Psoas muscle (tissue), 8 donors: ENCODE measurements around the gene FASTKD1. TPM values are rescaled to one million over a fixed set of nuclear protein-coding genes. Genes with fewer than 3 reads are reported as not detected.

Source experiments
- ATAC-seq, 4 donors: fragments of 200-7000 bp; cut with Tn5 transposase; one replicate each; pipeline ENCODE4 v1.9.1; 2020; ENCODE audit warnings: moderate library complexity in 3 of 4, mild to moderate bottlenecking in 2 of 4
- DNase-seq, 2 donors: peaks; one replicate each; pipeline ENCODE4 v3.0.0-alpha.2; 2020
- H3K27ac ChIP-seq: fragments of 200-600 bp; one replicate; pipeline ENCODE4 v1.8.0; 2022
- H3K27me3 ChIP-seq, 3 donors: fragments of 200-600 bp in 1 of 3; one replicate each; pipeline versions ENCODE4 v1.6.1 to v1.8.0; 2013 to 2022; ENCODE audit warnings: low read length in 2 of 3, mild to moderate bottlenecking in 2 of 3, moderate library complexity in 1 of 3; ENCODE audit not compliant: insufficient read depth in 3 of 3
- H3K36me3 ChIP-seq, 2 donors: fragments of 200-600 bp in 1 of 2; one replicate each; pipeline versions ENCODE4 v1.6.1 to v1.8.0; 2013 to 2022; ENCODE audit warnings: low read depth in 1 of 2, mild to moderate bottlenecking in 1 of 2, moderate library complexity in 1 of 2; ENCODE audit not compliant: insufficient read depth in 1 of 2
- H3K4me1 ChIP-seq: fragments of 200-600 bp; one replicate; pipeline ENCODE4 v1.8.0; 2022
- H3K4me3 ChIP-seq: fragments of 200-600 bp; one replicate; pipeline ENCODE4 v1.8.0; 2022; ENCODE audit warnings: mild to moderate bottlenecking
- H3K9me3 ChIP-seq: fragments of 200-600 bp; one replicate; pipeline ENCODE4 v1.8.0; 2022
- WGBS, 3 donors: extraction: QIAGEN DNeasy Blood & Tissue Kit; methylation state at CpG; one replicate each; pipeline versions ENCODE4 v1.1.6 to v1.1.7; 2013; 5-methylcytosine and 5-hydroxymethylcytosine counted together
- intact Hi-C, 2 donors: fragments of 100-400 bp; cut with DNase I; formaldehyde crosslinking; loops; one replicate each; pipeline versions ENCODE4 v1.11.0 to v1.14.2; 2022
- polyA plus RNA-seq, 3 donors: library from polyadenylated mRNA; stranded (reverse); fragments of 200-250 nt; gene quantifications; one replicate each; pipeline ENCODE4 v1.2.3, GENCODE V29; 2013
- total RNA-seq, 4 donors: library from RNA; stranded (reverse); fragmentation: NEBNext Ultra II Directional in 2 of 4; extraction: Animal tissue kit (Norgen Biotek cat#: 25700) in 2 of 4; gene quantifications; one replicate each; pipeline versions ENCODE4 v1.2.1 to v1.2.4, GENCODE V29; 2021 to 2023
- TF ChIP-seq, protein P1 (sequence below): fragments of 200-600 bp; IDR thresholded peaks from one replicate; pipeline ENCODE4 v1.8.0; 2022; ENCODE audit warnings: antibody characterized with exemption
- donor health status: healthy with polysubstance abuse.
- donor health status: DM: no; HTN: no; CAD: no; lungs with moderate emphysema.
- donor health status: Bipolar disorder and iron deficiency.
- donor health status: healthy.
- donor health status: DM: yes; HTN: yes; CAD: no.
- donor health status: DM: no; HTN: no; CAD: no.
- donor health status: DM: no; HTN: no; CAD: no.
- donor health status: DM: yes; HTN: yes; CAD: no.

Gene FASTKD1
- total and polyA plus RNA-seq, 7 donors, result 12.9 to 53.1 (median 28.5) TPM

- Histone ChIP-seq H3K4me3 (peak overlapping the region; percentile 78), H3K27ac (peak overlapping the region; percentile 87), H3K9me3 (no peaks in the 10 kb centered on the region), H3K4me1 (peaks cover 6% of the 10 kb centered on the region), H3K36me3 (peaks cover 0 to 7% of the 10 kb centered on the region in 2 donors), H3K27me3 (no peaks in the 10 kb centered on the region)
- 28 to 40% (median 33%) methylated on average over 8 of the region's 8 CpGs for WGBS, 3 donors
- DNase-seq (no peak), ATAC-seq (peak in 1 of 4 donors; percentile 10)
- intact Hi-C loops, result no loop called here
- TF ChIP-seq, protein P1, sequence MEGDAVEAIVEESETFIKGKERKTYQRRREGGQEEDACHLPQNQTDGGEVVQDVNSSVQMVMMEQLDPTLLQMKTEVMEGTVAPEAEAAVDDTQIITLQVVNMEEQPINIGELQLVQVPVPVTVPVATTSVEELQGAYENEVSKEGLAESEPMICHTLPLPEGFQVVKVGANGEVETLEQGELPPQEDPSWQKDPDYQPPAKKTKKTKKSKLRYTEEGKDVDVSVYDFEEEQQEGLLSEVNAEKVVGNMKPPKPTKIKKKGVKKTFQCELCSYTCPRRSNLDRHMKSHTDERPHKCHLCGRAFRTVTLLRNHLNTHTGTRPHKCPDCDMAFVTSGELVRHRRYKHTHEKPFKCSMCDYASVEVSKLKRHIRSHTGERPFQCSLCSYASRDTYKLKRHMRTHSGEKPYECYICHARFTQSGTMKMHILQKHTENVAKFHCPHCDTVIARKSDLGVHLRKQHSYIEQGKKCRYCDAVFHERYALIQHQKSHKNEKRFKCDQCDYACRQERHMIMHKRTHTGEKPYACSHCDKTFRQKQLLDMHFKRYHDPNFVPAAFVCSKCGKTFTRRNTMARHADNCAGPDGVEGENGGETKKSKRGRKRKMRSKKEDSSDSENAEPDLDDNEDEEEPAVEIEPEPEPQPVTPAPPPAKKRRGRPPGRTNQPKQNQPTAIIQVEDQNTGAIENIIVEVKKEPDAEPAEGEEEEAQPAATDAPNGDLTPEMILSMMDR, result no peak
Measured at GRCh38 chr2:169509955-169510354, 63.7 kb downstream of the FASTKD1 start.

DNA sequence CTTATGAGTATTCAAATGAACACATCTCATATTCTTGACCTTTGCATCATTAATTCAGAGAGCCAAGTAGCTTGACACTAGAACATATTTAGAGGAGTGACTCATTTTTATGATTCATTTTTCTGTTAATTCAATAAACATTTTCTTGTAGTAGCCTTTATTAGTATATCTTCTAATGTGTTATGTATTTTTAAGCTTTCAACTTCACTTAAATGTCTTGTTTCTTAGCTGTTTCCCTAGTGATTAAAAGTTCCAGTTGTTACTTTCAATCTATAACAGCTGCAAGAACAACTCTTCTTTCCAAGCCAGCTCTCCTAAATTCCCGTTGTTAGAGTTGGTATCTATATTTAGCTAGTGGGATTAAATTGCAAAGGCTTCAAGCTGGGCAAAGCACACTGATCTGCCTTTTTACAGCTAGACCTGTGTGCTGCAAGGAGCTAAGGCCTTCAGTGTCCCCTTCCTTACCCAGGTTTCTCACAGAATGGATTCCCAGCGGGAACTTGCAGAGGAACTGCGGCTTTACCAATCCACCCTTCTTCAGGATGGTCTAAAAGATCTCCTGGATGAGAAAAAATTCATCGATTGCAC lies 64.3 kb downstream of the FASTKD1 start, which contains the start of gene KLHL41:
Gene KLHL41, plus strand, starts transcription at position 405 of the 588 bp plus-strand sequence. Its CDS starts 77 bp downstream, at position 482.
- WGBS, 3 donors, result 21 to 30% (median 25%) methylated on average over 4 of the region's 4 CpGs
- intact Hi-C loops, result no loop called here
- DNase-seq, result no peak
- no peaks in the 10 kb centered on the region for H3K9me3 ChIP-seq
- H3K27me3 ChIP-seq, result no peaks in the 10 kb centered on the region
- H3K4me3 ChIP-seq, result peak within 1 kb of the TSS; percentile 78
- H3K36me3 ChIP-seq, result peaks cover 0 to 7% of the 10 kb centered on the region in 2 donors
- peaks cover 6% of the 10 kb centered on the region for H3K4me1 ChIP-seq
- peak within 1 kb of the TSS; percentile 87 for H3K27ac ChIP-seq
- TF ChIP-seq, protein P1, result no peak
- peak; percentile 76 to 88 (median 82) for ATAC-seq

GRCh38 chr2:169507698-169508097 lies 66.0 kb downstream of the FASTKD1 start:
- Histone ChIP-seq H3K4me1 (peaks cover 6% of the 10 kb centered on the region), H3K27ac (peak overlapping the region; percentile 87), H3K27me3 (no peaks in the 10 kb centered on the region), H3K36me3 (peaks cover 0 to 9% of the 10 kb centered on the region in 2 donors), H3K9me3 (no peaks in the 10 kb centered on the region), H3K4me3 (peak overlapping the region; percentile 78)
- peak; percentile 51 to 65 (median 64) for ATAC-seq
- intact Hi-C loops, result no loop called here
- TF ChIP-seq, protein P1, result no peak
- no peak for DNase-seq

DNA sequence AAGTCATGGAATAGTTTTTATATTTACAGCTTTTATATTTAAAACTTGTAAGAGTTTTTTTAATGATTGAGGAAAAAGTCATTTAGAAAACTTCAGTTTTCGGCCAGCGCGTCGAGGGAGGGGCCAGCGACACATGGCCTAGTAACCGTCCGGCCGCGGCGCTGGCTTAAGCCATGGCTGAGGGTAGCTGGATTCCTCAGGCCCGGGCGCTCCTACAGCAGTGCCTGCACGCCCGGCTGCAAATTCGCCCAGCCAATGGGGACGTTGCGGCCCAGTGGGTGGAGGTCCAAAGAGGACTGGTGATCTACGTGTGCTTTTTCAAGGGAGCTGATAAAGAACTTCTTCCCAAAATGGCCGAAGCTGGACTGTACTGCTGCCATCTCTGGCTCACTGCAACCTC lies 69.0 kb downstream of the FASTKD1 start:
- Histone ChIP-seq H3K27me3 (no peaks in the 10 kb centered on the region), H3K9me3 (no peaks in the 10 kb centered on the region), H3K36me3 (peaks cover 3 to 33% of the 10 kb centered on the region in 2 donors), H3K4me1 (peaks cover 6% of the 10 kb centered on the region), H3K4me3 (no peak overlapping the region), H3K27ac (no peak overlapping the region)
- intact Hi-C loops, result no loop called here
- TF ChIP-seq, protein P1, result no peak
- DNase-seq (no peak), ATAC-seq (no peak)
- 99 to 100% (median 100%) methylated on average over 17 to 19 of the region's 19 CpGs for WGBS, 3 donors
